K562 (cell line): ENCODE results near the gene ARHGAP30. TPM values are rescaled to one million over a fixed set of nuclear protein-coding genes. Genes with fewer than 3 reads are reported as not detected.

Source experiments
- ATF3 ChIP-seq, 2 experiments: fragments of 450-650 bp in 1 of 2; sonication (generic) in 1 of 2; formaldehyde crosslinking in 1 of 2; IDR thresholded peaks in 1 of 2; conservative IDR thresholded peaks in 1 of 2; 2 replicates each; pipeline versions ENCODE4 v1.6.1 to v1.8.1; 2016 to 2023; ENCODE audit warnings: mild to moderate bottlenecking in 2 of 2, moderate library complexity in 2 of 2, inconsistent platforms in 1 of 2, missing genetic modification reagents in 1 of 2
- ATF7 ChIP-seq: fragments of 450-650 bp; IDR thresholded peaks from 2 replicates; pipeline ENCODE4 v1.7.1; 2014; ENCODE audit warnings: mild to moderate bottlenecking, moderate library complexity
- EP400 ChIP-seq: fragments of 450-650 bp; IDR thresholded peaks from 2 replicates; pipeline ENCODE4 v1.6.1; 2017; ENCODE audit warnings: antibody characterized with exemption, mild to moderate bottlenecking, moderate library complexity
- FOSL1 ChIP-seq: fragments of 200-800 bp; sonication (Bioruptor generic); conservative IDR thresholded peaks from 2 replicates; pipeline ENCODE4 v1.6.1; 2016; ENCODE audit warnings: missing genetic modification characterization, missing compliant biosample characterization
- HNRNPL ChIP-seq: fragments of 200-400 bp; formaldehyde crosslinking; IDR thresholded peaks from 2 replicates; pipeline ENCODE4 v1.6.1; 2017; ENCODE audit warnings: low read depth, mild to moderate bottlenecking, low read length
- ILF3 ChIP-seq: fragments of 450-650 bp; IDR thresholded peaks from 2 replicates; pipeline ENCODE4 v1.6.1; 2018; ENCODE audit warnings: antibody characterized with exemption, mild to moderate bottlenecking, moderate library complexity, borderline replicate concordance
- JUNB ChIP-seq: fragments of 450-650 bp; formaldehyde crosslinking; conservative IDR thresholded peaks from 2 replicates; pipeline ENCODE4 v1.4.0; 2020; ENCODE audit warnings: mild to moderate bottlenecking
- MEF2A ChIP-seq: IDR thresholded peaks from 2 replicates; pipeline ENCODE4 v1.6.1; 2011; ENCODE audit warnings: low read depth, mild to moderate bottlenecking, low read length, moderate library complexity; ENCODE audit not compliant: control insufficient read depth
- MIER1 ChIP-seq: fragments of 450-650 bp; IDR thresholded peaks from 2 replicates; pipeline ENCODE4 v1.6.1; 2016; ENCODE audit warnings: antibody characterized with exemption, mild to moderate bottlenecking, low read depth
- NFYB ChIP-seq: IDR thresholded peaks from 2 replicates; pipeline ENCODE4 v1.6.1; 2011; ENCODE audit warnings: mild to moderate bottlenecking, moderate library complexity; ENCODE audit not compliant: insufficient read length; ENCODE audit errors: extremely low read depth
- POLR2A ChIP-seq: fragments of 450-650 bp; conservative IDR thresholded peaks from 2 replicates; pipeline ENCODE4 v1.6.1; 2016
- PREB ChIP-seq: sonication (generic); formaldehyde crosslinking; IDR thresholded peaks from 2 replicates; pipeline ENCODE4 v1.8.1; 2023; ENCODE audit warnings: mild to moderate bottlenecking, missing genetic modification reagents
- PTBP1 ChIP-seq: fragments of 200-400 bp; formaldehyde crosslinking; IDR thresholded peaks from 2 replicates; pipeline ENCODE4 v1.6.1; 2017; ENCODE audit warnings: low read depth, low read length
- PTRF ChIP-seq: fragments of 450-650 bp; IDR thresholded peaks from 2 replicates; pipeline ENCODE4 v1.6.1; 2016; ENCODE audit warnings: mild to moderate bottlenecking, missing genetic modification characterization, missing compliant biosample characterization
- ZNF318 ChIP-seq, 2 experiments: fragments of 450-650 bp; IDR thresholded peaks; 2 replicates each; pipeline ENCODE4 v1.6.1; 2016; ENCODE audit warnings: mild to moderate bottlenecking in 2 of 2, borderline replicate concordance in 1 of 2, low read depth in 1 of 2, moderate library complexity in 1 of 2
- polyA plus RNA-seq, 8 experiments: library from polyadenylated mRNA; depleted of rRNA in 4 of 8; stranded (reverse) in 5 of 8; unstranded in 3 of 8; fragments of >200 nt; fragmentation: Nextera tagmentation in 2 of 8; fragmentation: Illumina TruSeq in 1 of 8; extraction: Ambion mirVana in 2 of 8; extraction: Trizol in 1 of 8; gene quantifications; 2 replicates each; pipeline versions ENCODE4 v1.2.1 to v1.2.3, GENCODE V29; 2011 to 2014; ENCODE audit warnings: inconsistent platforms in 1 of 8, missing spikeins in 1 of 8
- total RNA-seq, 7 experiments: library from RNA; depleted of rRNA in 6 of 7; stranded (reverse); fragments of >200 nt in 6 of 7; fragmentation: Illumina TruSeq in 2 of 7; extraction: Trizol in 2 of 7; gene quantifications; 2 replicates each; pipeline versions ENCODE4 v1.2.1 to v1.2.3, GENCODE V29; 2011 to 2021; ENCODE audit warnings: low replicate concordance in 1 of 7

The ARHGAP30 gene
- total and polyA plus RNA-seq, 9 of the 15 experiments (the other 6 are each of a cell fraction or from before 2014, with no cell fraction given) = 0.01 to 0.73 (median 0.12) TPM

- TF ChIP-seq ZNF318 (IDR thresholded peaks at IDR 0.05; ENCODE audit: borderline replicate concordance in 1 of 2, low read depth in 1 of 2) (no peak), NFYB (no peak), FOSL1 (tag) (no peak), POLR2A (no peak), MEF2A (no peak), EP400 (0 out of 2 replicates have a peak, but pooled peaks have one; percentile 5), ATF3 (IDR thresholded peaks at IDR 0.05) (peak; percentile 69), ATF3 (CRISPR knock-in tag; conservative IDR thresholded peaks at IDR 0.05) (0 out of 2 replicates have a peak, but pooled peaks have one; percentile 33), HNRNPL (no peak), PTRF (no peak), JUNB (no peak), PTBP1 (no peak), PREB (CRISPR knock-in tag) (no peak), ILF3 (no peak), MIER1 (no peak), ATF7 (peak; percentile 63; the same call in 1 of the 2 replicates)
These were observed 60.7 kb downstream of the ARHGAP30 start (continued) for GRCh38 chr1:161008869-161009510.
